Hepatocyte (in vitro differentiated cells): ENCODE results near the gene THSD4. TPM values are rescaled to one million over a fixed set of nuclear protein-coding genes. Genes with fewer than 3 reads are reported as not detected.

Experiments used
- DNase-seq: peaks from one replicate; pipeline ENCODE4 v3.0.0-alpha.2; 2016; ENCODE audit warnings: low spot score
- H2AFZ ChIP-seq: fragments of 200-600 bp; sonication (generic); 2 replicates; pipeline ENCODE4 v1.6.0; 2016; ENCODE audit warnings: antibody characterized with exemption, mild to moderate bottlenecking
- H3K27ac ChIP-seq: fragments of 200-600 bp; sonication (generic); 2 replicates; pipeline ENCODE4 v1.5.1; 2016; ENCODE audit warnings: mild to moderate bottlenecking
- H3K27me3 ChIP-seq: fragments of 200-600 bp; sonication (generic); 2 replicates; pipeline ENCODE4 v1.6.1; 2016
- H3K36me3 ChIP-seq: fragments of 200-600 bp; sonication (generic); replicated peaks from 2 replicates; pipeline ENCODE4 v1.5.1; 2016; ENCODE audit warnings: low read depth; ENCODE audit not compliant: insufficient read depth
- H3K4me1 ChIP-seq: fragments of 200-600 bp; sonication (generic); 2 replicates; pipeline ENCODE4 v1.5.1; 2016; ENCODE audit warnings: mild to moderate bottlenecking, moderate library complexity; ENCODE audit not compliant: insufficient read depth
- H3K4me2 ChIP-seq: fragments of 200-600 bp; sonication (generic); 2 replicates; pipeline ENCODE4 v1.6.0; 2016
- H3K4me3 ChIP-seq: fragments of 200-600 bp; sonication (generic); 2 replicates; pipeline ENCODE4 v1.5.1; 2016; ENCODE audit warnings: mild to moderate bottlenecking
- H3K79me2 ChIP-seq: fragments of 200-600 bp; sonication (generic); 2 replicates; pipeline ENCODE4 v1.6.0; 2017; ENCODE audit warnings: mild to moderate bottlenecking
- H3K9me2 ChIP-seq: fragments of 200-600 bp; sonication (generic); replicated peaks from 2 replicates; pipeline ENCODE4 v1.6.0; 2017; ENCODE audit warnings: mild to moderate bottlenecking; ENCODE audit not compliant: insufficient read depth
- H3K9me3 ChIP-seq: fragments of 200-600 bp; sonication (generic); 2 replicates; pipeline ENCODE4 v1.5.1; 2016; ENCODE audit warnings: low read depth, mild to moderate bottlenecking
- H4K20me1 ChIP-seq: fragments of 200-600 bp; sonication (generic); 2 replicates; pipeline ENCODE4 v1.6.0; 2016; ENCODE audit warnings: mild to moderate bottlenecking; ENCODE audit not compliant: insufficient read depth, poor library complexity, severe bottlenecking
- CTCF ChIP-seq: fragments of 200-600 bp; sonication (generic); IDR thresholded peaks from 2 replicates; pipeline ENCODE4 v1.5.1; 2016; ENCODE audit warnings: antibody characterized with exemption, mild to moderate bottlenecking; ENCODE audit not compliant: poor library complexity
- EZH2 ChIP-seq: fragments of 200-600 bp; sonication (generic); IDR thresholded peaks from 2 replicates; pipeline ENCODE4 v1.6.1; 2016; ENCODE audit warnings: antibody characterized with exemption, mild to moderate bottlenecking, borderline replicate concordance
- EZH2phosphoT487 ChIP-seq: fragments of 200-600 bp; sonication (generic); IDR thresholded peaks from one replicate; pipeline ENCODE4 v1.6.1; 2018; ENCODE audit warnings: antibody characterized with exemption, mild to moderate bottlenecking, low read depth, moderate library complexity; ENCODE audit not compliant: unreplicated experiment, severe bottlenecking
- WGBS: methylation state at CpG from one replicate; pipeline ENCODE4 v1.1.6; 2016; ENCODE audit warnings: low lambda C conversion rate; ENCODE audit errors: missing lambda C conversion rate; 5-methylcytosine and 5-hydroxymethylcytosine counted together
- polyA plus RNA-seq: library from polyadenylated mRNA; unstranded; fragments of >200 nt; fragmentation: Nextera tagmentation; extraction: Ambion mirVana; gene quantifications from 2 replicates; pipeline ENCODE4 v1.2.1, GENCODE V29; 2016
- total RNA-seq: library from RNA; depleted of rRNA; stranded (reverse); fragments of >200 nt; gene quantifications from 2 replicates; pipeline ENCODE4 v1.2.3, GENCODE V29; 2014

Gene THSD4
- total and polyA plus RNA-seq, 2 experiments from 2014 or later: 4.3 to 7.0 TPM

- Histone ChIP-seq H3K27me3 (no peaks in the 10 kb centered on the region), H3K9me2 (no peaks in the 10 kb centered on the region), H4K20me1 (no peaks in the 10 kb centered on the region), H3K27ac (no peak overlapping the region), H3K4me2 (no peak overlapping the region), H3K4me1 (peaks cover 7% of the 10 kb centered on the region), H2AFZ (no peak overlapping the region), H3K9me3 (no peaks in the 10 kb centered on the region), H3K36me3 (no peaks in the 10 kb centered on the region), H3K4me3 (no peak overlapping the region), H3K79me2 (no peaks in the 10 kb centered on the region)
- no peak for DNase-seq
- TF ChIP-seq EZH2phosphoT487: no peak
- TF ChIP-seq EZH2: no peak
- no peak for TF ChIP-seq CTCF
- WGBS: 79% methylated on average over 7 of the region's 7 CpGs
These were observed 37.3 kb downstream of the THSD4 start for GRCh38 chr15:71152542-71152941.

GRCh38 chr15:71153823-71154524 lies 38.7 kb downstream of the THSD4 start:
- H4K20me1 ChIP-seq: no peaks in the 10 kb centered on the region
- H3K9me2 ChIP-seq: no peaks in the 10 kb centered on the region
- H3K27ac ChIP-seq: no peak overlapping the region
- no peak overlapping the region for H3K4me2 ChIP-seq
- peaks cover 7% of the 10 kb centered on the region for H3K4me1 ChIP-seq
- no peaks in the 10 kb centered on the region for H3K36me3 ChIP-seq
- DNase-seq: no peak
- H3K79me2 ChIP-seq: no peaks in the 10 kb centered on the region
- no peak overlapping the region for H2AFZ ChIP-seq
- H3K9me3 ChIP-seq: no peaks in the 10 kb centered on the region
- no peaks in the 10 kb centered on the region for H3K27me3 ChIP-seq
- WGBS: 60% methylated on average over 8 of the region's 8 CpGs
- H3K4me3 ChIP-seq: no peak overlapping the region
- TF ChIP-seq CTCF (no peak), EZH2 (no peak), EZH2phosphoT487 (no peak)

GRCh38 chr15:71154607-71155200 lies 39.4 kb downstream of the THSD4 start:
- H2AFZ ChIP-seq: no peak overlapping the region
- TF ChIP-seq EZH2phosphoT487: no peak
- no peak for TF ChIP-seq CTCF
- TF ChIP-seq EZH2: no peak
- 90% methylated on average over 4 of the region's 4 CpGs for WGBS
- H3K79me2 ChIP-seq: no peaks in the 10 kb centered on the region
- H3K4me3 ChIP-seq: no peak overlapping the region
- no peaks in the 10 kb centered on the region for H3K36me3 ChIP-seq
- no peak overlapping the region for H3K27ac ChIP-seq
- no peak overlapping the region for H3K4me2 ChIP-seq
- H3K9me2 ChIP-seq: no peaks in the 10 kb centered on the region
- H3K27me3 ChIP-seq: no peaks in the 10 kb centered on the region
- H3K9me3 ChIP-seq: no peaks in the 10 kb centered on the region
- H4K20me1 ChIP-seq: no peaks in the 10 kb centered on the region
- no peak for DNase-seq
- peaks cover 6% of the 10 kb centered on the region for H3K4me1 ChIP-seq
